GM18520 (cell line): ENCODE measurements around the gene TSPO.

ENCODE experiments used
- ATAC-seq: cut with Tn5 transposase; IDR thresholded peaks from one replicate; pipeline ENCODE4 v1.9.1; 2021; ENCODE audit not compliant: unreplicated experiment

The TSPO gene

DNA sequence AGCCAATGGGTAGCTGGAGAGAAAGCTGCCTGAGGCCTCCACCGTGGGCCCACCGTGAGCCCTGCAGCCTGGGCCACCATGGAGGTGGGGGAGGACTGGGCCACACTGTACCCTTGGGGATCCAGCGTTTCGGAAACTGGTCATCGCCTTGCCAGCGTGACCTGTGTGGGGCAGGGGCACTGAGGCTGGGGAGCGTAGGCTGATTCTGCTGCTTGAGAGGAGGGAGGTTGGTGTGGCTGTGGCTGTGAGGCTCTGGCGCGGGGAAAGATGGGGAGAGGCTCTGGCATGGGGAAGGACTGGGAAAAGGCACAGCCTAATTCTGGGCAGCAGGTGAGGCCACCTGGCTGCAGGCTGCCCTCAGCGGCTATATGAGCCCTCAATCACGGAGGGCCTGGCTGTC is 48.2 kb downstream of the TSPO start:
- no peak for ATAC-seq

DNA sequence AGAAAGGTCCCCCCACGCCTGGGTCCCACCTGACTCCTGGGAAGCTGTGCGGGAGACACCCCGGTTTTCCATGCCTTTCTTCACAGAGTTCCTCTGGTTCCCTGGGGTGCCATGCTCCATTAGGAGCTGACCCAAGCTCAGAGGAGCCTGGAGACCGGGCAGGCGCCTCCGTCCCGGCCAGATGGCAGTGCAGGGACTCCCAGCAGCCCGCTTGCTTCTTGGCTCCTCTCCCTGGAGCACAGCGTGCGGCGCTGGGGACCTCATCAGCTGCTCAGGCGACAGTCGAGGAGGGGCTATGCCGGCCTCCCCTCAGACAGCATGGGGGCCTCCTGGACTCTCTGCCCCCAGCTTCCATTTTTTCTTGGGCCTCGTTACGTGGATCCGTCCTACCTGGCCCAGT is 48.7 kb downstream of the TSPO start:
- ATAC-seq, result no peak

DNA sequence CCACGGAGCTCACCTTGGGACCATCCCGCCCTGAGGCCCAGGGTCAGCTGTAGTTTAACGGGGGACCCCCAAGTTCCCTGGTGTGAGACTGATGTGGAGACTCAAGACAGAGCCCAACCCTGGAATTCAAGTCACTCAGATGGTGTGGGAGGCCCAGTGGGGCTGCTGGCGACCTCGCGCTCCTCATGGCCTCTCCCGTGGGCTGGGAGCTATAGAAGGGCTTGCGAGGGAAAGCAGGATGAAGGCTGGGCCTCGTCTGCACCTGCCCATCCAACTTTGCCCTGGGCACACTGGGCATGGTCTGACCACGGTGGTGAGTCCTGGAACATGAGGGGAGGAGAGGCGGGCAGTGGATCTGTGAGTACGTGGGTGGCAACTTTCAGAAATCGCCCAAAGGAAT is 49.2 kb downstream of the TSPO start:
- no peak for ATAC-seq

DNA sequence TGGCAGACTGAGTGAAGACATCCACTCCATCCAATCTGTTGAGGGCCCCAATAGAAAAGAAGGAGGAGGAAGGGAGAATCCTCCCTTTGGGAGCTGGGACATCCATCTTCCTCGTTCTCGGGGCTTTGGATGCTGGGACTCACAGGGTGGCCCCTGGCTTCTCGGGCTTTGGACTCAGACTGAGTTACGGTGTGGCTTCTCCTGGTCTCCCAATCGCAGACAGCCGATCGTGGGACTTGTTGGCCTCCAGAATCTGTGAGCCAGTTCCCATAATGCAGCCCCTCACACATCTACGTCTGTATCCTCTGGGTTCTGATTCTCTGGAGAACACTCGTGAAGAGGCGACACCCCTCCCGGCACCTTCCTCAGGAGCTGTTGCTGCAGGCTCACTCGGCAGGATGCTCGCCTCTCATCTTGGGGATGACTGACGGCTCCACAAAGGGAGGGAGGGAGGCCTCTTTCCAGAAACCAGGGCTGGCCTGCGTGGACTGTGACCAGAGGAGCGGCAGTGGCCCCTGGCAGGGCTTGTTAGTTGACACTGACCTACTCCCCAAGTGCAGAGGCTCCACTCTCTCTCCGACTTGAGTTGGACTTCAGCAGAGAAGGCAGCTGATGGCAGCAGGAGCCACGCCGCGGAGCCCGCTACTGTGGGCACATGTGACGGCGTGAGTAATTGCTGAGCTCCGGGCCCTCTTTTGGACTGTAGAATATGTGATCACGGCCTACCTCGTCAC is 50.3 kb downstream of the TSPO start:
- ATAC-seq, result no peak

DNA sequence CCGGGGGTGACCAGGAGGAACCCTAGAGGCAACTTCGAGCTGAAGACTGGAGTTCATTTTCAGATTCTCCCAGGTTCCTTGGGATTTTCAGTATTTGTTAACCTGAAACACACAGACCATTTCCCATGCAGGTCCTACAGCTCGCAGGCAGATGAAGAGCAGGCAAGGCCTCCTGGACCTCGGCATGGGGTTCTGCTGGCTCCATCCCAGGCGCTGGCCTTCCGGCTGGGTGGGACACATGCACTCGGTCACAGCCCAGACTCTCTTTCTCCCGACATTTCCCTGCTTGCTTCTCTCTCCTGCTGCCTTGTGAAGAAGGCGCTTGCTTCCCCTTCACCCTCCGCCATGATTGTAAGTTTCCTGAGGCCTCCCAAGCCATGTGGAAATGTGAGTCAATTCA is 51.0 kb downstream of the TSPO start:
- ATAC-seq, result no peak

DNA sequence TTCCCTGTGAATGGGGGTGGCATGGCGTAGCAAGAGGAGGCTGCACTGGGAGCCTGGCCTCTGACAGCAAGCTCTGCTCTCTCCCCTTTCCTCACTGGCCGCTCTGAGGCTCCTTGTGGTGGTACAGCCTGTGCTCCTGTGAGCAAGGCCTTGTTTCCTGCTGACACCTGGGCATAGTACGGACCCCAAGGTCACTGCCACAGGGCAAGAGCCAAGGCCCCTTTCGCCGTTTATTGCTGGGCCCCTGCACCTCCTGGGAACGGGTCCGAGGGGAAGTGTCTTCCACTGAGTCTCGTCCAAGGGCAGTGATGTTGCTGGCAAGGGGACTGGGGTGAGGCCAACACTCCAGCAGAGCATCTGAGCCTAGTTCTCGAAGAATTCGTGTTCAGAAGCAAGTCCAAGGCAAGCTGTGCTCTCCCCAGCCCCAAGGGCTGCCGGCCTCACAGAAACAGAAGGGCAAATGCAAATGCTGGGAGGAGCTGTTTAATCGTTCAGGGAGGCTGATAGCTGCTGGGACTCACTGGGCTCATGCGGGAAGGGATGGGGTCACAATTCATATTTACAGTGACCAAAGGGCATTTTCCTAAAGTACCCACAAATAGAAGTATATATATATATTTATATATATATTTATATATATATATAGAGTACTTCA is 51.5 kb downstream of the TSPO start:
- ATAC-seq, result no peak

DNA sequence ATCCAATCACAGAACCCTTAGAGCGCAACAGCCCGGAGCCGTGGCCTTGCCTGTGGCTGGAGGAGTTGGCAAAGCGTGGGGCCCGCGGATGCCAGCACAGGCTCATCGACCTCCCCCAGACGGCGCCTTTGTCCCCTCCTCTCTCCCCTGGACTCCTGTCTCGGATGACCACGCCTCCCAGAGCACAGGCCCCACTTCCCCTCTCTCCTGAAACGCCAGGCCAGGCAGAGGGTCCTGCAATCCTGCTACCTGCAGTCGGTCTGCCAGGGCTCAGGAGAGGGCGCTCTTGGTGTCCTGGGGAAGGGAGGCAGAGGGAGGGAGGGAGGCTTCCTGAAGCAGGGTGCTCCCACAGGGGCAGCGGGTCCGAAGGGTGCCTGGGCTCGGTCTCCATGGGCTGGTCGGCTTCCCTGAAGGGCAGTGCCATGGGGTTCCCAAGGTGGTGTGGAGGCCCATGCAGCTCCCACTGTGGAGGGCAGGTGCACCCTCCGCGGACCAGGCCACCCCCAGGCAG is 52.2 kb downstream of the TSPO start:
- ATAC-seq, result no peak

DNA sequence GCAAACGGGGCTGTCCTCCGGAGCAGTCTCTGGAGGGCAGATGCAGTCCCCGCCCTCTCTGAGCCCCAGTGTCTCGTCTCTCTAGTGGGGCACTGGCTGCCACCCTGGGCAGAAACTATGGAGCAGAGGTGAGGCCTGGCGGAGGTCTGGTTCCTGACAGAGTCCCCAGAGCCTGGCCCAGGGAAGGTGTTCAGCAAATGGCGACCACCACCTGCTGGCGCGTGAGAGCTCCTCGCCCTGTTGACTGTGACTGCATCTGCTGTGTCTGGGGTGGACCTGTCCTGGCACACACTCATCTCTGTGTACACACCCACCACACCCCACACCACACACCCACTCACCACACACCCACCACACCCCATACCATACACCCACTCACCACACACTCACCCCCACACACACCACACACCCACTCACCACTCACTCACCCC is 53.9 kb downstream of the TSPO start:
- no peak for ATAC-seq

GRCh38 chr22:43205748-43206508 is 54.6 kb downstream of the TSPO start:
- no peak for ATAC-seq

- ATAC-seq, result no peak
These were observed 55.3 kb downstream of the TSPO start for GRCh38 chr22:43206509-43207161.

DNA sequence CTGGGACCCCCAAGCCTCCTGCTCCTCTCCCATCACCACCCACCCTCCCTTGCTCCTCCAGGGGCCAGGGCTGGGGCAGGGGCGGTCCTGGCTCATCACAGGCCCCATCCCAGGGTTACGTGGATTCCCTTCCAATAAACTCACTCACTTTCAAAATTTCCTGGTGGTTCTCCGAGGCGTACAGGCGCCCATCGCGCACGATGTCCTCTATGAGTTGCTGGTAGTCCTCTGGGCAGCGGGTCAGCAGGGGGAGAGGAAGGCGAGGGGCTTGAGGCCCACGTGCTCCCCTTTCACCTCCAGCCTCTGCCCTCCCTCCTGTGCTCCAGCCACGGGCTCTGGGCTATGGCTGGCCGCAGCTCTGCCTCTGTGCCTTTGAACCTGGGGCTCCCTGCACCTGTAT is 56.0 kb downstream of the TSPO start:
- no peak for ATAC-seq

GRCh38 chr22:43207849-43208702 is 56.7 kb downstream of the TSPO start:
- ATAC-seq, result no peak

DNA sequence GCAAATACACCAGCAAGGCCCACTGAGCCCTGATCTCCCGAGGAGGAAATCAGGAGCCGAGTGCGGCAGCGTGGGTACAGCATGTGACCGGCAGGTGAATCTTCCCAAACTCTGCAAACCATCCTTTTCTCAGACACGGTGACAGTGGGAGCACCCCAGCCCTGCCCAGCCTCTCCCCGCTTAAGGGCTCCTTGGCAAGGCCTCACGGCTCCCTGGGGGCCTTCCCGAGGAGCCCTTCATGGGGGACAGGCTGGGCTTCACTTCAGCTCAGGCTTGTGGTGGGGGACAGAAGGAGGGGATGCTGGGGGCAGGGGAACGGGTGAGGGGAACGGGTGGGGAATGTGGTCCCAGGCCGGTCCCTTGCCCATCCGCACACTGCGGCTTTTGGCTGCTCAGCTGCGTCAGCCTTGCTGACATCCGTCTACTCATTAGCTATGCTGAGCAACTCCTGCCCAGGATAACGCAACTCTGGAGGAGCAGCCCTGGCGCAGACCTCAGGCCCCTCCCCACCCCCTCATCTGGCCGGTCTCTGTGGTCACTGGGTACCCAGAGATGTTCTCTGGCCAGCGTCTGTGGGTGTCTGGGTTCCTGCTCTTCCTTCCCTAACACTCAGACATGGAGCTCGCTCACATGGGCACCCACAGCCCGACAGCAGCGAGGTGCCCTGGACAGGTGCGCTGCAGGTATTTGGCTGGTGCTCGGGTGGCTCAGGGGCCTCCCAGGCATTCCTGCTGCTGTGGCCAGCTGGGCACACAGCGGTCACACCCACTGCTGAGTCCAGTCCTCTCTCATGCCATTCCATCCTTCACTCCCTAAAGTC is 57.6 kb downstream of the TSPO start:
- ATAC-seq, result no peak

- ATAC-seq, result no peak
These were observed 58.1 kb downstream of the TSPO start for GRCh38 chr22:43209523-43209890.

DNA sequence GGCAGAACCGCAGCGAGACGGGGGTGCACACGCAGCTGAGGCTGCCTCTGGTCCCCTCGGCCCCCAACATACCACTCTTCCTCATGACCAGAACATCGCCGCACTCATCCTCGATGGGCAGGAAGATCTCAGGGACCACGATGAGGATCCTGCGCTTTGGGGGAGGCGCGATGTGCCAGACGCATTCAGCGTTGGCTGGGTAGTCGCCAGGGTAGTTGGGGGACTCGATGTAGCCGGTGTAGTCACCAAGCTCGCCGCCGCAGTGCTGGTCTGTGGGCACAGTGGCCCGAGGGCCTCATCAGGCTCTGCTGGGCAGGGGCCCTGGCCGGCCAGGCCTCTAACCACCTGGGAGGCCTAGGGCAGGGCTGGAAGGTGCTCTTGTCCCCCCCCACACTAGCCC is 58.6 kb downstream of the TSPO start:
- ATAC-seq, result no peak

DNA sequence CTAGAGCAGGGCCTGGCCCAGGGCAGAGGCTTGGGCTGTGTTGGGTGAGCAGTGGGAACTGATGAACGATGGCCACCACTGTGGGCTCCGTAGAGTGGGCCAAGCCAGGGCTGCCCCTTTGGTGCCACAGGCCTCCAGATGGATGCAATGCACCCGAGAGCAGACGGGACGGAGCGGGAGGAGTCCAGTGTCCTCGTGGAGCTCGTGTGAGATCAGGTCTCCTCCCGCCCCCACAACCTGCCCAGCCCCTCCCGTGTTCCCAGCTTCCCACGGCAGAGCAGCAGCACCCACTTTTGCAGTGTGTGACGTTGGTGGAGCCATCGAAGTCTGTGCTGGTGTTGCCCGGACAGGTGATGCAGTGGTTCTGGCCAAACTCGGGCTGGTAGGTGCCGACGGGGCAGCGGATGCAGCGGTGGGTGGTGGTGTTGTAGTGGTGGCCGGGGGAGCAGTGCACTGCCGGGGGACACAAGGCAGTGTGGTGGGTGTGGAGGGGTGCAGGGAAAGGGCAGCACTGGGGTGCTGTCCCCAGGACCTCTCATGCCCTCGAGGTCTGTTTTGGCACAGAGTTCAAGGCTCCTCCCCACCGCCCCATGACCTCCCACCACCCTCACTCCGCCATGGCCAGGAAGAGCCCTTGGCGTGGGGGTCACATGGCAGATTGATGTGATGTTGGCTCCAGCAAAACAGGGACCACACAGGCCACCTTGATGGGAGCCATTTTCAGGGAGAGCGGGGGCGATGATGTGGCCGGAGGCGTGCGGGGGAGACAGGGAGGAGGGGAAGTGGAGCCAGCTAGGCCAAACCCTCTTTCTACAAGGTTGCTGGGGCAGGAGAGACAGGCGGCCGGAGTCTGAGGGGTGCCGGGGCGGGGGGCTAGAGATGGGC is 59.5 kb downstream of the TSPO start:
- ATAC-seq, result no peak

DNA sequence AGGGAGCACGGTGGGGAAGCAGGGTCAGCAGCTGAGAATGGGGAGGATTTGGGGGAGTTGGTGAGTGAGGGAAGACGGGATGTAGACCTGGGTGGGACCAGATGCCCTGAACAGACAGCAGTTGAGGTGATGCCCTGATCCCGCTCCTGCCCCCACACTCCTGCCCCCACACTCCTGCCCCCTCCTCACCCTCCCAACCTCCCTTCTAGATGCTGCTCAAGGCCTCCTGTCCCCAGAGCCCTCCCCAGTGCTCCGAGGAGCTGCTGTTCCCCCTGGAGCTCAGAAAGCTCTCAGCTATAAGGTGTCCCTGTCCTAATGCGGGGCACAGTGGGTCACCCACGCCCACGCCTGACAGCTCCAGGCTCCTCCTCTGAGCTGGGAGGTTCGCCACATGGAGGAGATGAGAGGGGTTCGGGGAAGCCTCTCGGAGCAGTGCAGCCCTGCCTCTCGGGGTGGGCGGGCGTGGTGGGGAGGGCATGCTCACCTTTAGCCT is 60.6 kb downstream of the TSPO start:
- no peak for ATAC-seq

DNA sequence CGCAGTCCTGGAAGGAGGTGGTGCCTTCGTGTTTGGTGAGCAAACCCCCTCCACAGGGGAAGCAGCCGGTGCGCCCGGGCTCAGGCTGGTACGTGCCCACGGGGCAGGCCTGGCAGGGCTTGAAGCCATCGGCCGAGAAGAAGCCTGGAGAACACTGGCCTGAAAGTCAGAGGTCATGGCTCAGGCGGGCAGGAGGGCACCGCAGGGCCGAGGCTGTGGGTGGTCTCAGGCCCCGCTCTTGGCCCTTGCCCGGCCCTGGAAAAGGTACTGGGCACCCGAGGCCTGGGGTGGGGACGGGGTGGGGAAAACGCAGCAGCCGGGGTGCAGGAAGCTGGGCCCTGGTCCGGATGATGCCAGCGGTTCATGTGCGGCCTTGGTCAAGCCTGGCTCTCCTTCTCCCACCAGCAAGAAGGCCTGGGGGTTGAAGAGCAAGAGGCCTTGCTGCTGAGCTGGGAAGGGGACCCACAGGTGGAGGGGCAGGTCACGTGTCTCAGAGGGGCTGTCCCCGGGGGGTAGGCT is 61.1 kb downstream of the TSPO start:
- ATAC-seq, result no peak
